CD4-positive, alpha-beta T cell treated with Interleukin-2 at 100 ng/mL for 4 hours (primary cell): ENCODE data around the gene CCSER1.
"Not testable (repeated sequence)": the region's sequence is repeated elsewhere in the genome, so short reads cannot be mapped to it uniquely, and the experiment has no call there.

Experiments used
- DNase-seq: peaks from one replicate; pipeline ENCODE4 v3.0.0-alpha.2; 2020; ENCODE audit warnings: low spot score

CCSER1 gene

DNA sequence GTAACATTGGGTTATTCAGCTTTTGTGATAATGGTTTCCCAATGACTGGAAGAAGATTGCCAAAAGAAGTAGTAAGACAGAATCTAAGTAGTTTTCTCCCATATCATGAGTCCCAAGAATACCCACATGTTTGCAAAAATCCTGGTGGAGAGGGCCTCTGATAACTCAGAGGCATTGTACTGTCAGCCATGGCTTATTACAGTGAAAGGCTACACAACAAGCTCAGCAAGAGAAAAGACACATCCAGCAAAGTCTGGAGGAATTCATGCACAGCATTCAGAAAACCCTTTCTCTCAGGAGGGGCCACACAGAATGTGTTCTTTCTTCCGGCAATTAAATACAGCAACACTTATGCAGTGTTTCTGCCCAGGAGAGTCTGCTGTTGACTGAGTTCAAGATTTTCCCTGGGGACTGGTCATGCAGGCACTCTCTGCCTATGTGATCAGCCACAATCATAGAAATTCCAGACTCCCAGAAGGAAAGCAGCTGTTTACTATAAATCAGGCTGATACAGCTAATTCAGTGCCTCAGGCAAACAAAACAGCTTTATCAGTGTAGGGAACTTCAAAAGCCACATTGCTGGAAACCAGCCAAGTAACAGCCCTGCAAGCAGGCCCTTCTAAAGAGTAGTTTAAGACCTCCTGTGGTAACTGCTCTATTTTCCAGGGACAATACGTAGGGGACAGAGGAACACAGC lies 937.1 kb downstream of the CCSER1 start:
- DNase-seq = no peak

DNA sequence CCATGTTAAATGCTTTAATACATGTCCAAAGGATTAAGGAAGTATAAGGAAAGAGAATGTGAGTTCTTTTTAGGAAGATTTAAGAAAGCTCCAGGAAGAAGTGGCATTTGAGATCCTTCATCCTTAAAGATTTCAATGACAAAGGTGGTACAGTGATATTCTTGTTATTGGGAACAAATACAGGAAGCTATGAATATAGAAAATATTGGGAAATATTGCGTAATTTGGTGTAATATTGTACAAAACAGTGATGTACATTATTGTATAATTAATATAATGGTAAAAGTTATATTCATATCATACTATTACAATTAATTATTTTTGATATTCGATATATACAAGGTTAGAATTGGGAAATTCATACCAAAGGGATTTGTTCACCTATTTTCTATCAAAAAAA lies 937.9 kb downstream of the CCSER1 start:
- DNase-seq = no peak

DNA sequence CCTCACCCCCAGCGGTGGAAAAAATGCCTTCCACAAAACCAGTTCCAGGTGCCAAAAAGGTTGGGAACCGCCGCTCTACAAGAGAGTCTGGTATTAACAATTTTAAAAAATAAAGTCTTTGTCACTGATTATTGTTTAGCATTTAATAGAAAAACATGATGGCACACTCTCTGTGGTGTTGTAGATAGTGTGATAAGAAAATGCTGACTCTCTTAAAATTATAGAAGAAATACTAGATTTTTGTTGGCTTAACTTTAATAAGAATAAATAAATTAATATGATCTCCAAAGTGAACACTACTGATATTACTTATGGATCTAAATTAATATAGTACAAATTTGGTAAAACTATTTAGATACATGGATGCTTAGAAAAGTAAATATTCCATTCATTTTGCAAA lies 943.5 kb downstream of the CCSER1 start:
- DNase-seq = no peak

DNA sequence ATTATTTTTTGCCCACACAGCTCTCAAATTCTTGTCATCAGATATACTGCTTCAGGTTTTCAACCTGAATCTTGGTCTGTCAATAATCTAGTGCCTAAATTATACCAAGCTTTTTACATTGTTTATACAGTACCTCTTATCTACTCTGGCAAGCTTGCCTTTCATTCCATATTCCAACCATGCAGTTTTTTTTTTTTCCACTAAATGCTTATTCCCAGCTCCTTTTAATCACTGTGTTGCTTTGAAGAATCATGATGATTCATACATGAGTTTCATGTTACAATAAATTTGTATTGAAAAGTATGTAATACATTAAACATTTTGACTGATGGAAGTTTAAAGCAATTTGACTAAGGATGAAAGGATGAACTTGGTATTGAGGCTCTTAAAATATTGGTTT lies 949.0 kb downstream of the CCSER1 start:
- no peak for DNase-seq

DNA sequence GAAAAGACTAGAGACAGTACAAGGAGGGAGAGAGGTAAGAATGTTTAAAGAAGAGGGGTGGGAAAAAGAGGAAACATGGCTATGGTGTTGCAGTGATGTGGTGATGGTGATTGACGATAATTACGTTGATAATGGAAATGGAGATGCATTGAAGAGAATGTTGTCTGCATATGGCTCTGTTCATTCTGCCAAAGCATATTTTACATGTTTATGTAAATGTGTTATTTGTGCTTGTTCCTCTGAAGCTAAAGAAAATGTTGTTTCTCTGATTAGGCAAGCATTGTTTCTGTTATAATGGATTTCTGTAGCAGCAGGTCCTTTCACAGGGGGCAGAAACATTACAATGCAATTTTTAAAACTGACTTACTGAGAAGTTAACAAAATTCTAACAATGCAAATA lies 958.8 kb downstream of the CCSER1 start:
- no peak for DNase-seq

DNA sequence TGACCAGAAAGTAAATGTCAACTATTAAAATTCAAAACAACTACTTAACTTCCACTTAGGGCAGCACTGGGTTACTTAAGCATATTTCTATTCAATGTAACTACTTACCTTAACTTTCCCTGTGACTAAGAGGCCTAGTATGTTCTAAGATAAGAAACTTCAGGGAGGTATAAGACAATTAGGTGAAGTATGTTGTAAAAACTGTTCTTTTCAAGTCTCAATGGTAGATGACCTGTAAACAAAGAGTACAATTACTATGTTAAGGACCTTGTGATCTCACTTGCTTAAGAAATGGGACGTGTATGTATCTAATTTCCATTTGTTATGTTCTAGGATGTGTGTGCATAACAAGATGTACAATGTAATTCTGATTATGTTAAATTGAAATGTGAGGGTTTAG lies 960.5 kb downstream of the CCSER1 start:
- no peak for DNase-seq

DNA sequence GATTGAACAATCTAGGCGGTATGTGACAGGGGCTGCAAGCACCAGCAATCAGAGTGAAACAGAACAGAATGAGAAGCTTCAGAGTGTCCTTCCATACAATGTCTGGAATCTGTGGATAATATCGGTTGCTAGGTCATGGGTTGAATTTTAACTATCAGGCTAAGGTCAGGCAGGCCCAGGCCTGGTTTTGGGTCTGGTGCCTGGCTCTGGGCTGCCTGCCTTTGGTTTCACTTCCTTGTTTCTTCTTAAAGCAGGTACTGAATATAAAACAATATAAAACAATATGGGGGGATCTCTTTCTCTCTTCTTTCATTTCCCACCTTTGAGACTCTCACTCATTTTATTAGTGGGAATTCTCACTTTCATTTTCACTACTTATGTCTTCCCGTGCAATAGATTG lies 962.0 kb downstream of the CCSER1 start:
- DNase-seq = no peak

DNA sequence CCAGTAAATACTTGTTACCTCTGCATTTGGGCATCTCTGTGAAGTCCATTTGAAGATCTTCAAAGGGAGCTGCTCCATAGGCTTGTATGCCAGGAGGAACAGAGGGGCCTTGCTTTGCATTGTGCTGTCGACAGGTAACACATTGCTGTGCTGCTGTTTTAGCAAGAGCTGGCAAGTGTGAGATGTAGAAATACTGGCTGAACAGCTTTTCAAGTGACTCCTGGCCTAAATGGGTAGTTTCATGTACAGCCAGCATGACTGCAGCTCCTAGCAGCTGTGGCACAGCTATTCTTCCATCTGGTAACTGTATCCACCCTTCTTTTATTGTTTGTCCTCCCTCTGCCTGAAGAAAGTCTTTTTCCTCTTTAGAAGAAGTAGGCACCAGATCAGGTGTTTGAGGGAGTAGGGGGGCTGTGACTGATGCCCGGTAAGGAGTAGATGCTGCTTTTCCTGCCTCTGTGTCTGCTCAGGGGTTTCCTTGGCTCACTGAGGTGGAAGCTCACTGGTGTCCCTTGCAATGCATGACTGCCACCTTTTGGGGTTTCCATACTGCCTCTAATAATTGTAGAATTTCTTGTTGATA lies 965.3 kb downstream of the CCSER1 start:
- no peak for DNase-seq

DNA sequence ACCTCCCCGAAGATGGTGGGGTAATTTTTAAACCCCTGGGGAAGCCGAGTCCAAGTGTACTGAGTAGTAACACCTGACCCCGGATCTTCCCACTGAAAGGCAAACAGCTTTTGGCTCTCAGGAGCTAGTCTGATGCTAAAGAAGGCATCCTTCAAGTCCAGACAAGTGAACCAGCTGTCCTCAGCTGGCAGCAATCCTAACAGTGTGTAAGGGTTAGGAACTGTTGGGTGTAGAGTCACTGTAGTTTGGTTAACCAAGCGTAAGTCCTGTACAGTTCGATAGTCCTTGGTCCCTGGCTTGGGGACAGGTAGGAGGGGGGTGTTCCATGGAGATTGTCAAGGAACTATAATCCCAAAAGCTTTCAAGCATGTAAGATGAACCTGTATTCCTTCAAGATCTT lies 967.0 kb downstream of the CCSER1 start:
- not testable (repeated sequence) for DNase-seq

DNA sequence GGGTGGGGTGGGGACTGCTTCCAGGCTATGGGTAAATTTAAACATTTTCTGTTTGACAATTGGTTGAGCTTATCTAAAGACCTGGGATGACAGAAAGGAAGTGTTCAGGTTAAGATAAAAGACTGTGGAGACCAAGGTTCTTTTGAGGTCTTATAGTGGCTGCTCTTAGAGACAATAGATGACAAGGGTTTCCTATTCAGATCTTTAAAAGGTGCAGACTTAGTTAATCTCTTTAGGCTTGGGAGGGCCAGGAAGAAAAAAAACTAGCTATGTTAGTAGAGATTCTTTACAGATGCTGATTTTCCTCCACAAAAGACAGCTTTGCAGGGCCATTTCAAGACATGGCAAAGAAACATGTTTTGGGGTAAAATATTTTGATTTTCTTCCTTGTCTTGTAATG lies 972.5 kb downstream of the CCSER1 start:
- no peak for DNase-seq

DNA sequence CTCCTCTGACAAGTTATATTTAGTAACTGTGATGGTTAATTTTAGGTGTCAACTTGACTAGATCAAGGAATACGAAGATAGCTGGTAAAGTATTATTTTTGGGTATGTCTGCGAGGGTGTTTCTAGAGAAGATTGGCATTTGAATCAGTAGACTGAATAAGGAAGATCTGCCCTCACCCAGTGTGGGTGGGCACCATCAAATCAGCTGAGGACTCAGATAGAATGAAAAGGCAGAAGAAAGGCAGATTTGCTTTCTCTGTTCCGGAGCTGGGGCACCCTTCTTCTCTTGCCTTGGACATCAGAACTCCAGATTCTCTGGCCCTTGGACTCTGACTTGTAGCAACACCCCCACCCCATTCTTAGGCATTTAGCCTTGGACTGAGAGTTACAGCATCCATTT lies 981.6 kb downstream of the CCSER1 start:
- DNase-seq = no peak

DNA sequence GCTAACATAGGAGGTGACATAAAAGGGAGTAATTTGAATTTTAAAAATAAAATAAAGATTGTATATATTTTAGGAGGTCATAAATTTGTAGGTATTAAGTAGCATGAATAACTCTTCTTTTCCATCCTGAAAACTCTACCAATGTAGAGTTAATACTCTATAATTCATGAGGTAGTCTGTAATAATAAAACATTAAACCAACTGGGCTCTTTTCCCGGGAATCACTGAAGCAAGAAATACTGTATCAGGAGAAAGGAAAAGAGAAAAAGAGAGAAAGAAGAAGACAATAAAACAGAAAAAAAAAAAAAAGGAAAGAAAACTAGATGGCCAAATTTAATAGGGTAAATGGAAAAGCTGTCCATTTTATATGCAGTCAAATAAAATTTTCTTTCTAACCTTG lies 984.4 kb downstream of the CCSER1 start:
- no peak for DNase-seq

DNA sequence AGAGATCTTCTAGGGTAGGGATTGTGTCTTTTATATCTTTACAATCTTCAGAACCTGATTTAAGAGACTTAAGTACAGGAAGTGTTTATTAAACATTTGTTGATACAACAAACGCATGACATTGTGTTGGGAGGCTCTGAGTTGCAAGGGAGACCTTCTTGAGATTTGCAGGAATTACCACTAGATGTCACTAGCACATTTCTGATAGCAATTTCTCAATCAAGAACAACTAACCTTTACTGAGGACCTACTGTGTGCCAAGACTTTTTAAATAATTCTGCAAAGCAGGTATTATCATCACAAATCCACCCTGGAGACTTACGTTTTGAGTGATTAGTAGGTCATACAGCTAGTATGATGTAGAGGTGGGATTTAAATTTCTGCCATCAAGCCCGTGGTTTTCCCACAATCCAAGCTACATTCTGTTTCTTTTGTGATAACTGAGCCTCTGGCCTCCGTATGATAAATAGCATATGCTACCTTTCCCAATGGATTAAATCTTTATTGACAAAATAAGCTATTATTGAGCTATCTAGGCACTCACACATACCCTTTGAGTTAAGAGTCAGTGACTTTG lies 986.0 kb downstream of the CCSER1 start:
- DNase-seq = no peak

DNA sequence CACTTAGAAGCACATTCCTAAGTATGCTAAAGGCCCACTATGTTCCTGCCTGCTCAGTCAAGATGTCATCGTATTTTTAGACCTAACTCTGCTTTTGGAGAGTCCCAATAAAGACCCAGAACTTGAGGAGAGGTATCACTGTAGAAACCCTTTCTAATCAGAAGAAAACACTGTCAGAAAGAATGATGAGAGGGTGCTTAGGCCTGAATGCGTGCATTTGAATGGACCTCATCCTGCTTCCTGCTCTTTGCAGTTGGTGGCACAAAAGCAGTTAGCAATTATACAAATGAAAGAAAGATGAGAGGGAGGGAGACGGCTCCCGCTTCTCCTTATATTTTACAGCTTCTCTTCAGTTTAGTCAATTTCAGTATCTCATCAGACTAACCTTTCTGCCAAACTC lies 987.2 kb downstream of the CCSER1 start:
- DNase-seq = no peak

DNA sequence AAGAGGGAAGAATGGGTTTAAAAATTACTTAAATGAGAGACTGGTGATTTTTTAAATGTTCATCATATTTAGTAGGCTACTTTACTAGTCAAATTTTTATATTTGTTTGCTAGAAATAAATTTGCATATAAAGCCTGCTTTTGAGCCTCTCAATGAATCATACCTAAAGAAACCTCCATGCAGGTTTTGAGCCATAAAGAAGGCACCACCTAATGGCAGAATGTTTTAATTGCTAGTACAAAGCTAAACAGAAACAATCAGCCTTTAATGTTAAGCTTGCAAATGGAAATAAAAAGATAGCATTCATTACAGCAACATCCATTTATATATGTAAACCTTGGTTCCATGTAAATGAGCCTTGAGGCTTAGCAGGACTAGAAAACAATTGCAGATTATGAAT lies 989.7 kb downstream of the CCSER1 start:
- no peak for DNase-seq

DNA sequence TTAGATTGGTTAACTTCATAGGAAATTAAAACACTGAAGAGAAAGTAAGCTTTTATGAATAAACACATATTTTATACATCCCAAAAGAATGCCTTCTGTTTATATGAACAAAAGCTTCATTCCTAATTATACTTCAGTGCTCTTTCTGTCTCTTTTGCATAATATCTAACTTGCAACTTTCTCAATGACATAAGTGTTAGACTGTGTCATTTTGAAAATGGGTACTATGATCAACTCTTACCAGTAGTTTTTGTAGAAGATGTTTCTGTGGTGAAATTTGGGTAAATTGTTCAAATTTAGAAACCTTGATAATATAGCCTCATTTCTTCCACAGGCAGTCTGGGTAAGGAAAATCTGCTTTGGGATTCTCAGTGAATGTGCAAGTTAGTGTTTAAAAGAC lies 991.4 kb downstream of the CCSER1 start:
- no peak for DNase-seq

DNA sequence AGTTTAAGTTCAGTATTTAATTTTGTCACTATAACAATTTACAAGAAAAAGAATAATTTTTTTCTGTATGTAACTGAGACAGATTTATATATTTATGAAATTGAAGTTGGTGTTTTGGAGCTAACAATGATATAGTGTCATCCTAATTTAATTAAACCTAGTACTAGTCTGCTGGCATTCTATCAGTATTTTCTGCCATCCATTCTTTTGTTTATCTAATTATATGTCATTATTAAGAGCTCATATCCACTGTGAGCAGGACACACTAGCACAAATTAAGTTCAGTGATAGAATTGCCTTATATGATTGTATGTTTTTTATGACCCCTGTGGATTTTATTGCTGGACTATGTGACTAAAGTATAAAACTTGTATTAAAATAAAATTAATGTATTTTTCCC lies 996.5 kb downstream of the CCSER1 start:
- DNase-seq = no peak

DNA sequence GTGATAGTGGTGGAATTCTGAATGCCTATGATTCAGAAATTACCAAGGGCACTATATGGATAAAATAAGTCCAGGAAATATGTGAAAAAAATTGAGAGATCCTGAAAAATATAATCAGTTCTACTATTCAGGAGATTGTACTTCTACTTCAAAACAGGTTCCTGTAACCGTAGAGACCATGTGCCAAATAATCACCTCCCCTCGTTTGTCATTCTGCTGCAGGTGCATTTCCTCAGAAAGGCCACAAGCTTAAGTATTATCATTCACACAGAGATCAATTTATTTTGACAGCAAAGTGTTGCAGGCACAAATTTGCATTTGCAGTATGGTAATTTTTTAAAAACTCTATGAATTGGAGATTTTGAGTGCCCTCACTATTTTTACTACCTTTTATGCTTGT lies 1000.0 kb downstream of the CCSER1 start:
- no peak for DNase-seq

DNA sequence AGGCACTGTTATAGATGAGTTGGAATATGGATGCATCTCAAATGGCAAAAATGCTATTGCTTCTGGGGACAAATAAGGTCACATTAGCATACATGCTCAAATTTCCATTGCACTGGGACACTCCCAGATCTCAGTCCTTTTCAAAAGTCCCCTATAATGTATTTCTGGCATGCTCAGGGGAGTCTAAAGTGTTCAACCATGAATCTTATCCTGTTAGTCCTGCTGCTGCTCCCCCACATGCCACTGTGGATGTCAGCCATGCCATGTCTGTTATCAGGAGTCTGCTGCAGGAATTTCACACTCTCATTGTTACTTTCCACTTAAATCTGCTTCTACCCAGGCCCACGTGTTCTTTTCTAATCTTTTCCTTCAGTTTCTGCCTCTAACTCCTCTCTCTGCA lies 1000.6 kb downstream of the CCSER1 start:
- no peak for DNase-seq

DNA sequence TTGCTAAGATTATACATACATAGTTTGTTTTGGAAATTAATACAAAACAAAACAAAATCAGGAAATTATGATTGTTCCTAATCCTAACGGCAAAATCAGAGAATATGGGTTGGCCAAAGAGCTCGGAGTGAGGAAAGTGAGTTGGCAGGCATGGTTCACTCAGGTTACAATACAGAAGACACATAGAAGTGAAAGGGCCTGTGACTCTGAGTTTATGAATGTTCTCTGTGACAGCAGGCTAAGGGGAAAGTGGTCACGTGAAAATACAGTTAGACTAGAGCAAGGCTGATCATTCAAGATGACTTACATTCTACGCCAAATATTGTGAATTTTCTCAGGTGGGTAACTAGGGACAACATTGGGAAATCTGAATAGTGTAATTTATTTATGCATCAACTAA lies 1001.3 kb downstream of the CCSER1 start:
- no peak for DNase-seq

DNA sequence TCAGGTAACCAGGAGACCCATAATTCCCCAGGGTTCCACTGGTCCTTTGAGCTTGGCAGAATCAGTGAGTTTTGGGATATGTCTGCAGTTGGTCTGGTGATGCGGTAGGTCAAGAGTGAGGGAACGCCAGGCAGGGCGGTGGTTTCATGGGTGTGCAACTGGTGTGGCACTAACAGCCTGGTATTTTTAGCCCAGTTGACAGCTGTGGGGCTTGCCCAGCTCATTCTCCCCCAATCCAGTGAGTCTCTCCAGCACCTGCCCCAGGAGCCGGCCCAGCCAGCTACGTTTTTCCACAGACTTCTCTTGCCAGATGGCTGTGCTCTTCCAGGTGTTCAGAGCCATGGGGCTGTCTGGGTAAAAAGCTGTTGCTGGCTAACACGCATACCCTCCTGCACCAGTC lies 1019.9 kb downstream of the CCSER1 start:
- no peak for DNase-seq

DNA sequence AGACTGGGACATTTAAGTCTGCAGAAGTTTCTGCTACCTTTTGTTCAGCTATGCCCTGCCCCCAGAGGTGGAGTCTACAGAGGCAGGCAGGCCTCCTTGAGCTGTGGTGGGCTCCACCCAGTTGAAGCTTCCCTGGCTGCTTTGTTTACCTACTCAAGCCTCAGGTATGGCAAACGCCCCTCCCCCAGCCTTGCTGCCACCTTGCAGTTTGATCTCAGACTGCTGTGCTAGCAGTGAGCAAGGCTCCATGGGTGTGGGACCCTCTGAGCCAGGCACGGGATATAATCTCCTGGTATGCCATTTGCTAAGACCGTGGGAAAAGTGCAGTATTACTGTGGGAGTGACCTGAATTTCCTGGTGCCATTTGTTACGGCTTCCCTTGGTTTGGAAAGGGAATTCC lies 1026.8 kb downstream of the CCSER1 start:
- DNase-seq = not testable (repeated sequence)

DNA sequence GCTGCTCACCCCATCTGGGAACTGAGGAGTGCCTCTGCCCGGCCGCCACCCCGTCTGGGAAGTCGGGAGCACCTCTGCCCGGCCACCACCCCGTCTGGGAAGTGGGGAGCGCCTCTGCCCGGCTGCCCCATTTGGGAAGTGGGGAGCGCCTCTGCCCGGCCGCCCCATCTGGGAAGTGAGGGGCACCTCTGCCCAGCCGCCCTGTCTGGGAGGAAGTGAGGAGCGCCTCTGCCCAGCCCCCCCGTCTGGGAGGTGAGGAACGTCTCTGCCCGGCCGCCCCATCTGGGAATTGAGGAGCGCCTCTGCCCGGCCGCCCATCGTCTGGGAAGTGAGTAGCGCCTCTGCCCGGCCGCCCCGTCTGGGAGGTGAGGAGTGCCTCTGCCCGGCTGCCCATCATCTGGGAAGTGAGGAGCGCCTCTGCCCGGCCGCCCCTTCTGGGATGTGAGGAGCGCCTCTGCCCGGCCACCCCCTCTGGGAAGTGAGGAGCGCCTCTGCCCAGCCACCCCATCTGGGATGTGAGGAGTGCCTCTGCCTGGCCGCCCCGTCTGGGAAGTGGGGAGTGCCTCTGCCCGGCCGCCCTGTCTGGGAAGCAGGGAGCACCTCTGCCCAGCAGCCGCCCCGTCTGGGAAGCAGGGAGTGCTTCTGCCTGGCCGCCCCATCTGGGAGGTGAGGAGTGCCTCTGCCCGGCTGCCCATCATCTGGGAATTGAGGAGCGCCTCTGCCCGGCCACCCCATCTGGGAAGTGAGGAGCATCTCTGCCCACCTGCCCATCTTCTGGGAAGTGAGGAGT lies 1040.9 kb downstream of the CCSER1 start:
- not testable (repeated sequence) for DNase-seq
